Fibroblast of mammary gland (primary cell): Measurements from ENCODE around the gene WDR18.

ENCODE experiments used
- DNase-seq: peaks from one replicate; pipeline ENCODE4 v3.0.0-alpha.2; 2010; ENCODE audit warnings: low read depth
- H3K4me3 ChIP-seq: 2 replicates; pipeline ENCODE4 v1.5.1; 2011; ENCODE audit warnings: low read depth, mild to moderate bottlenecking, low read length, moderate library complexity; ENCODE audit not compliant: control insufficient read depth
- CTCF ChIP-seq: conservative IDR thresholded peaks from 2 replicates; pipeline ENCODE4 v1.5.1; 2011; ENCODE audit warnings: low read depth, low read length, inconsistent platforms; ENCODE audit not compliant: control insufficient read depth, insufficient read depth

WDR18 gene

GRCh38 chr19:1035998-1036621 is 52.0 kb downstream of the WDR18 start:
- H3K4me3 ChIP-seq, result no peak overlapping the region

GRCh38 chr19:1037621-1038064 is 53.5 kb downstream of the WDR18 start:
- no peak for TF ChIP-seq CTCF
- no peak for DNase-seq
- H3K4me3 ChIP-seq, result no peak overlapping the region

More at GRCh38 chr19:1035998-1036621, 52.0 kb downstream of the WDR18 start:
- DNase-seq, result no peak
- TF ChIP-seq CTCF, result no peak

- no peak for DNase-seq
- H3K4me3 ChIP-seq, result peak overlapping the region; percentile 17
- TF ChIP-seq CTCF, result no peak
These were observed 55.0 kb downstream of the WDR18 start for GRCh38 chr19:1038978-1039645.

- TF ChIP-seq CTCF, result no peak
- H3K4me3 ChIP-seq, result peak within 1 kb of the TSS; percentile 57
- DNase-seq, result peak; percentile 95
These were observed 55.7 kb downstream of the WDR18 start, which contains the start of gene ABCA7 for GRCh38 chr19:1039646-1040475. TSS of gene ABCA7 (plus strand) at chr19:1040107. CDS start at chr19:1041362, 1,255 bp downstream.

GRCh38 chr19:1040476-1041271 is 56.5 kb downstream of the WDR18 start:
- peak overlapping the region; percentile 57 for H3K4me3 ChIP-seq
- DNase-seq, result peak; percentile 93
- TF ChIP-seq CTCF, result no peak

GRCh38 chr19:1041272-1041834 is 57.2 kb downstream of the WDR18 start:
- peak overlapping the region; percentile 42 for H3K4me3 ChIP-seq
- no peak for DNase-seq
- no peak for TF ChIP-seq CTCF
